ENCODE results near the gene FLNB. TPM values are rescaled to one million over a fixed set of nuclear protein-coding genes. Genes with fewer than 3 reads are reported as not detected.
A peak's percentile ranks its signal among the peaks of the same experiment; 100 is the strongest.

The FLNB gene
- total RNA-seq, 1 donor from 2014 or later = 676 TPM

DNA sequence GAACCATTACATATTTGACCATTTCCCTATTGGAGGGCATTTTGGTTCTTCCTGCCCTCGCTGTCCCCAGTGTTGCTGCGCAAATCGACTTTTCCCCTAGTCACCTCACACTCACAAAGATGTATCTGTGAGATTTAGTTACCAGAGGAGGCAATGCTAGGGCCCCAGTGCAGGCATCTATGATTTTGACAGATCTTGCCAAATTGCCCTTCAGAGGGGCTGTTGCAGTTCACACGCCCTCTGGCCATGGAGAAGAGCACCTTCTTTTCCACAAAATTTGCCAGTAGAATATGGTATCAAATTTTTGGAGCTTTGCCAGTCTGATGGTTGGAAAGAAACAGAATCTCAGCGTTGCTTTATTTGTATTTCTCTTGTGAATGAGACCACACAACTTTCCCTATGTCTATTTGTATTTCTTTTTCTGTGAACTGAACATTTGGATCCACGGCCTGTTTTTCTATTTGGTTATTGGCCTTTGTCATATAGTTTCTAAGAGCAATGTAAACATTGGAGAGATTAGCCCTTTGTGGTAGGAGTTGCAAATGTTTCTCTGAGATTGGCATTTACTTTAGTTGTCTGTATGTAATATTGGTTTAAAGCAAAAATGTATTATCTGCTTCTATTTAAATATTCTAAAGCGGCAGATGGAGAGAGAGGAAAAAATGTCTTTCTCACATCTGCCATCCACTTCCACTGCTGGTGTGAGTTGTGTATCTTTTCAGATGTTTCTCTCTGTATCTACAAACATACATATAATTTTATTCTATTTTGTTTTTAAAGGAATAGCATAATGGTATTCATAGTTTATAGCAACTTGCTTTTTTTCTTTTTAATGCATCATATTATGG, 136.5 kb downstream of the FLNB start:
- no peak for DNase-seq

DNA sequence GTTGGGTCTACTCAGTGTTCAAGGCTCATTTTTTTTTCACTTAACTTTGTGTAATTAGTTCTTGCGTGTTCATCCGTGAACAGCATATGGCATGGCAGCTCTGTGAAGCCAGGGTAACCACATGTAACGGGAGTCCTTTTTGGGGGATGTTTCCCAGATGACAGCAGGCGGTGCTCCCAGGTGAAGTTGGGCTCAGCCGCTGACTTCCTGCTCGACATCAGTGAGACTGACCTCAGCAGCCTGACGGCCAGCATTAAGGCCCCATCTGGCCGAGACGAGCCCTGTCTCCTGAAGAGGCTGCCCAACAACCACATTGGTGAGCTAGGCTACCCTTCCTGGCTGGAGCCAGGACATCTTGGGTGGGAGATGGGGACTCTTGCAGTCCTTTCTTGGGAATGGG, 139.8 kb downstream of the FLNB start:
- no peak for DNase-seq

DNA sequence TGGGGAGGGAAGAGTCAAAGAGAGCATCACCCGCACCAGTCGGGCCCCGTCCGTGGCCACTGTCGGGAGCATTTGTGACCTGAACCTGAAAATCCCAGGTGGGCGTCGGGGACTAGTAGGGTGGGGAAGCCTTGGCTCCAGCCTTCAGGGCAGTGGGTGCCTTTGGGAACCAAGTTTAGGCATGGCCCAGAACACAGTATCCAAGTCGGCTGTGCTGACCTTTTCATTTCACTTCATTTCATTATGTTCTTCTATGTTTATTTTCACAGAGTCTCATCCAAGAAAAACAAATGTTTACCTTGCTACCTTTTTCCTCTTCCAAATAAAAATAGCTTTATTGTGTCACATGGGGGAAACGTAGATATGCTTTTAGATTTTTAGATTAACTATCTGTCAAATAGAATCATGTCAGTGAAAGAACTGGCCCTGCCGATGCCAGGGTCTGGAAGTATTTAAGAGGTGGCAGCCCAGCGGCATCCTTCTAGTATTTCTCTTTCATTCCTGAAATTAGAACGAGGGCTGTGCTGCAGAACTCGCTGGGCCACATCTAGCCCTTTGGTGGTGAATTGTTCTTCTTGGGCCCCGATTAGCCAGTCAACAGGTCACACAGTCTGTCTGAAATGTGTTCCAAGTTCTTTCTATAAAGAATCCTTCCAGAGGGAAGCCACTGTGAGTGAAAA, 142.0 kb downstream of the FLNB start:
- DNase-seq = no peak

DNA sequence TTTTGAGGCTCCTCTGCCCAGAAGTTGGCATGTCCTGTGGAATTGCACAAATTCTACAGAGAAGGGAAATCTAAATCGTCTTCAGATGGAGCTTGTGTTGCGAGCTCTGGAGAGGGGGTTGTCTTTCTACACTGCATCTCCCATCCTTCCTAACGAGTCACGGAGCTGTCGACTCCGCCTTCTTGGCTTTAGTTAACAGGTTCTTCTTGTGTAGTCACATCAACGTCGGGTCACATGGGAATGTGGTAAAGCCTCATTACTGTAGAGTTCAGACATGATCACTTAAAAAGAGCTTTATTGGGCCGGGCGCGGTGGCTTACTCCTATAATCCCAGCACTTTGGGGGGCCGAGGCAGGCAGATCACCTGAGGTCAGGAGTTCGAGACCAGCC, 142.6 kb downstream of the FLNB start:
- DNase-seq = no peak

DNA sequence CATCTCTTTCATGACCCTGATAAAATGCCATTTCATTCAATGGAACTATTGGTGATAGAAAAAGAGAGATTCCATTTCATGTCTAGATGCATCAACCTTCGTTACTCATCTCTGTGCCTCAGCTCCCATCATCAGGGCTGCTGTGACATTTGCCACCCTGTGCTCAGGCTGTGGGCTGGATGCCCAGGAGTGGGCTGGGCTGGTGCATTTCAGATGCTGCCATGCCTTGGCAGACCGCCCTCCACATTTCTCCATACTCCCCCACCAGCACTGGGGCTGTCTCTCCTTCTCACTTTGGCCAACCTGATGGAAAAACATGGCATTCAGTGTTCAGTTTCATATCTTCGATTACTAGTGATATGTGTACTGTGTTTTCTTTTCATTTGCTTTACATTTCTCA, 143.4 kb downstream of the FLNB start:
- no peak for DNase-seq

DNA sequence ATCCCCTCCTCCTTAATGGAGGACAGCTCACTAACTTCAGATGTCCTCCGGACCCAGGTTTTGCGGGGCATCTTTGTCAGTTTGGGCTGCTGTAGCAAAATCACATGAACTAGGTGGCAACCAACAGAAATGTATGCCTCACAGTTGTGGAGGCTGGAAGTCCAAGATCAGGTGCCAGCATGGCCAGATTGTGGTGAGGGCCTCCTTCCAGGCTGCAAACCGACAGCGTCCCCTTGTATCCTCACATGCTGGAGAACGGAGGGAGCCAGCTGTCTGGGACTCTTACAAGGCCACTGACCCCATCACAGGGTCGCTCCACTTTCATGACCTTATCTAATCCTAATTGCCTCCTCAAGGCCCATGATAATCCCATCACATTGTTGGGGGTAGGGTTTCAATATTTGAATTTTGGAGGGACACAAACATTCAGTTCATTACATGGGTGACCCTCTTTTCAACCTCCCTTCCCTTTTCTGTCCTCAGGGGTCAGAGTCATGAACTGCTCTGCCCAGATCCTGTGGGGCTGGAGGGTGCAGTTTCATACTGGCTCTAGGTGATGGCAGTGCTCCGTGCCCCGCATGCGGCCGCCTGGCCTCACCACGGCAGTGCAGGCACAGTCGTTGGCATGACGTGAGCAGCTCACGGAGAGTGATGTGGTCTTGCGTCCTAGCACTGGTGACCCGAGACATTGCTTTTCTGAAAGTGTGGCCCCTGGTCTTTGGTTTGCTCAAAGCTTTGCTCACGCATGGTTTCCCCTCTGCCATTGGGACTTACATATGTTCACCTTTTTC, 144.2 kb downstream of the FLNB start:
- DNase-seq = no peak

DNA sequence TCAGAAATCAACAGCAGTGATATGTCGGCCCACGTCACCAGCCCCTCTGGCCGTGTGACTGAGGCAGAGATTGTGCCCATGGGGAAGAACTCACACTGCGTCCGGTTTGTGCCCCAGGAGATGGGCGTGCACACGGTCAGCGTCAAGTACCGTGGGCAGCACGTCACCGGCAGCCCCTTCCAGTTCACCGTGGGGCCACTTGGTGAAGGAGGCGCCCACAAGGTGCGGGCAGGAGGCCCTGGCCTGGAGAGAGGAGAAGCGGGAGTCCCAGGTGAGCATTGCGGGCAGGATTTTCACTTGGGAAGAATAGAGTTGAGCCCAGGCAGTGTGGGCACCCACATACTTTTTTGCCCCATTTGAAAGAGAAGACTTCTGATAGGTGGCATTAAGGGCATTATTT, 145.1 kb downstream of the FLNB start:
- DNase-seq = no peak

DNA sequence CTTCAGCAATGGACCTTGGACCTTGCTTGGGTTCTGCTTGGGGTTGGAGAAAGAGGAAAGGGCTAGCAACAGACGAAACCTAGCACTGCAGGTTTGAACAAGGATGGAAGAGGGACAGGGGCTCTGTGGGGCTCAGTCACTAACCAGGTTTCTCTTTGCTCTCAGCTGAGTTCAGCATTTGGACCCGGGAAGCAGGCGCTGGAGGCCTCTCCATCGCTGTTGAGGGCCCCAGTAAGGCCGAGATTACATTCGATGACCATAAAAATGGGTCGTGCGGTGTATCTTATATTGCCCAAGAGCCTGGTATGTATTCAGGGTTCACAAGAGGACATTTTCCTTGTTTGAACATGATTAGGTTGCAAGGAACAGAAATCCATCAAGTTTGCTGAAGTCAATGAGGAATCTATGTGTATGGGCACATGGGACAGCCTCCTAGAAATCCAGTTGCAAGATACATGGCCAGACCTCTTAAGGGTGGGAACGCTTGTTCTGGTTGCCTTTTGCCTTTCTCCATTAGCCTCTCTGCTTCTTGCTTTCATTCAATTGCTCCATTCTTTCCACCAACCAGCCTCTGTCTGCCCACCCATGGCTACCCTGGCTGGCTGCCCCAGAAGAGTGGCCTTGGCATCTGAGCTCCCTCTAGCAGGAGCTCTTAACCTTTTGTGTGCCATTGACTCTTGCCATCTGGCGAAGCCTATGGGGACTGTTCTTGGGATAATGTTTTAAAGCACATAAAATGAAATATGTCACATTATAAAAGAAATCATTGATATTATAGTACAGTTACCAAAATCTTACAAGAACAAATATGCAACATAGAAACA, 146.6 kb downstream of the FLNB start:
- no peak for DNase-seq

DNA sequence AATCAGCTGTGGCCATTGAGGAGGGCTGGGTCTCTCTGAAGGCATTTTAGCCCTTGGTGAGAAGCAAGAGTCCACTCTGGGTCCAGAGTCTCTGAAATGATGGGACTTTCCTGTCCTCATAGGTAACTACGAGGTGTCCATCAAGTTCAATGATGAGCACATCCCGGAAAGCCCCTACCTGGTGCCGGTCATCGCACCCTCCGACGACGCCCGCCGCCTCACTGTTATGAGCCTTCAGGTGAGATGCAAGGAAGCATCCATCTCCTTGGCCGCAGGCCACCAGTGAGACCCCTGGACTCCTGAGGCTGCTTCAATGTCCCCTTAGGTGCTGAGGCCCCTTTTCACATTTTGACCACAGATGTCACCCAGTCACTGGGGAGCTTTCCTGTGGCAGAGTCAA, 147.6 kb downstream of the FLNB start:
- DNase-seq = no peak

DNA sequence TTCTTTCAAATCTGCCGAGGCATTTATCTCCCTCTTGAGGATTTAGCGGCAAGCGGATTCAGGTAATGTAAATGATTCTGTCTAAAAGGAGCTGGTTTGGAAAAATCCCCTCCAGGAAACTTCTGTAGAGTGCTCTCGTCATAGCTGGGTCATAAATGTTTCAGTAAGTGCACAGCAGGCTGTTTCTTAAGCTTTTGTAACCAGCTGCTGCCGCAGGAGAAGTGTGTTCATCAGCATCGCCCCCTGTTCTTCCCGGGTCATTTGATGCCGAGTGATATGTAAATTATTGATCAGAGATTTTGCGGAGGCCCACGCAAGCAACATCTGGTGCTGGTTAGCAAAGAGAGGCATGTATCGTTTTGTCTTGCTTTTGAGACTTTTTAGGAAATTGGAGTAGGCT, 149.5 kb downstream of the FLNB start:
- DNase-seq = no peak

DNA sequence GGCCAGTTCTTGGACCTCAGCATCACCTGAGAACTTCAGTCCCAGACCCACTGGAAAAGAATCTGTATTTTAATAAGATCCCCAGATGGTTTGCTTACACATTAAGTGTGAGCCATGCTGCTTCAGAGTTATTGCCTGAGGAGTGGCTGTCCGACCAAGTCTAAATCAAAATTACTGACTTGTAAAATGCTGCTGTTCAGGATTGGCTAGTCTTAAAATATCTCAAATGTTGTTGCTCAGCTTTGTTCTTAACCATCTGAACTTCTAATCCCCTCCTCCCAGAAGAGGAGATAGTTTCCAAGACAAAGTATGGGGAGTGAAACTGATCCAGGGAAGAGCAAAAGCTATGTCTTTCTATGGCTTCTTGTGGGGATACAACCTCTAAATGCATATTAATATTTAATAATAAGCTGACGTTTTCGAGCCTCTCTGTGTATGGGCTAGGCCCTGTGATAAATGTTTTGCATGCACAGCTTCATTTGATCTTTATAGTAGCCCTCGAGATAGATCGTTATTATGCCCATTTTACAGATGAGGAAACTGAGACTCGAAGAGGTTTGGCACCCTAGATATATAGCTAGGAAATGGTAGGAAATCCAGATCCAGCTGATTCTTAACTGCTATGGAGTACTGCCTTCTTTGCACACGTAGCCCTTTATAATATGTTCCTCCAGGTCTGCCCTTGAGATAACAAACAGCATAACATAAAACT, 150.4 kb downstream of the FLNB start:
- DNase-seq = no peak

DNA sequence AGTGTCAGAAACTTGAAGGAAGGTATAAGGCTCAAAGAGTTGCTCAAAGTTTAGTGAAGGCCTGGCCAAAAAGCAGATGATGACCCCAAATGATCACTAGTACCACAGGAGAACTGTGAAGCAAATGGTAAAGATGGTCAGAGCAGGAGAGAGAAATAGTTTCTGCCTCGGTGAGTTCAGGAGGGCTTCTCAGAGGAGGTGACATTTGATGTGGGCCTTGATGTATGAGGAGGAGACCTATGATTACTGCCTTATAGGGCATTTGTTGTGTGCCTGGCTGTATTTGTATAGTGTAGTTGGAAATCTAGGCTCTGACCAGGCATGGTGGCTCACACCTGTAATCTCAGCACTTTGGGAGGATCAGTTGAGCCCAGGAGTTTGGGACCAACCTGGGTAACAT, 152.2 kb downstream of the FLNB start:
- DNase-seq = no peak

DNA sequence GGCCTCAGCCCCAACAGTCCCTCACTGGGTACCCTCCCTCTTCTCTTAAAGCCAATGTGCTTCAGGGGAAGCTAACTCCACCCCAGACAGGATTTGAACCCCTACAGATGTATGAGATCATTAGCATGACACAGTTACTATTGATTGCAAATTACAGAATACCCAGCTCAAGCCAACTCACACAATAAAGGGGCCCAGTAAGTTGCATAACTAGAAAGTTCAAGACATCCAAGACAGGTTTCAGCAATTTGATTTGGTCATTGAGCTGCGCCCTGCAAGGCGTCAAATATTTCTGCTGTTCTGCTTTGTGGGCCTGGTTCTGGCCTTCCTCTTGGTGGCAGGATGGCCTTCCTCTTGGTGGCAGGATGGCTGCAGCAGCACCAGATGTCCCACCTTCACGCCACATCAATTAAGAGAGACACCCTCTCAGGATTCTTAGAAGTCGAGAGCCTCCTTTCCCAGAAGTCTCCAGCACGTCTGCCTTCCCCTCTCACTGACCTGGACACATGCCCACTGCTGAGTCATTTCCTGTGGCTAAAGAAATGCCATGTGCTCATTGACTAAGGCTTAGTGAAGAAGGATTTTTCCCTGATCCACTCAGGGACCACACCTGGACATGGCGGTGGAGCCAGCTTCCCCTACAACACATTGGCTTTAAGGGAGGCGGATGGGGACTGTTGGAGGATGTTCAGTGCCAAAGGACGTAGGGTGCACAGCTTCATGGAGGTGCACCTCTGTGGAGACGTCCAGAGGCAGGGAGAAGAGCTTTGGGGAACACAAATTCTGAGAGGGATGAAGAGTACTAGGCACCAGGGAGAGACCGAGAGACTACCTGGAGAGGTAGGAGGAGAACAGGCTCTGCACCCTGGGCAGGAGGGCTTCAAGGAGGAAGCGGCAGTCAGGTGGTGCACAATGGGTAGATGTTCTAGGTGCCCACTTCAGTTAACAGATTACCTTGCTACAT, 153.5 kb downstream of the FLNB start:
- DNase-seq = peak; percentile 97

DNA sequence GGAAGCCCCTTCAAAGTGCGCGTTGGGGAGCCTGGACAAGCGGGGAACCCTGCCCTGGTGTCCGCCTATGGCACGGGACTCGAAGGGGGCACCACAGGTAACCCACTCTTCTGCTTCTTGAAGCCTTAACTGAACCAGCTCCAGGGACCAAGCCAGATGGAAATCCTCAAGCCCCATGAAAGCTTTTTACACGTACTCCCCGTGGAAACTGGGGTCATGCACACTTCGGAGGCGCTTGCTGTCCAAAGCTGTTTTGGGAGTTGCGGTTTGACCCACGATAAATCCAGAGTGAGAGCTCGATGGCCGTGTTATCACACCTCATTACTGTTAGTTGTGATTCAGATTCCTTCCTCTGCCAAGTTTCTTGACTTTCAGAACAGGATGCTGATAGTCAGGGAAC, 155.0 kb downstream of the FLNB start:
- peak; percentile 45 for DNase-seq

DNA sequence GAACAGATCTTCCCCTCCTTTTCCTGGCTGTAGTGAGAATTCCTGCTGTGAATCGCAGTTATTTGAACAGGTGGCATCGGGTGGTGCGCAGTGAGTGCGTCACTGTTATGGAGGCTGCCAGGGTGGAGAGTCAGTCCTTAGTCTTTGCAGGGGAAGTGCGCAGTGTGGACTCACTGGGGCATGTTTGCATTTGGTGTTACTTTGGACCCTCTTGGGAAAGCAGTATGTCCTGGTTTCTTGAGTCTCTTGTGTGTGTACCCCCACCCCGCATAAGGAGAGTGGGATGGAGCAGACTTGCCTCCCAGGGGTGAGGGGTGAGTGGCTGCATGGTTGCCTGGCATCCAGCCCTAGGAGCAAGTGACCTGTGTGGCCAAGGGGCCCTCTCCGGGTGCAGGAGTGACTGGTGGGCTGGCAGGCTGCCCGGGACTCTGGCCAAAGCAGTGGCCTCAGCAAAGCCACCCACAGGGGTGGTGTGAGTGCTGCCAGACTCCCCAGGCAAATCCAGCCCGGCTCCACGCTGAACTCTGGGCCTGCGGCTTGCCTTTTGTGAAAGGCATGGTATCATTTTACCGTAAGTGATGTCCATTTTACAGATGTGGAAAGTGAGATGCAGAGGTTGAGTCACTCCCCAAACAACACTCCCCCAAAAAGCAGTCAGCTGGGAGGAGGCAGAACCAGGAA, 156.1 kb downstream of the FLNB start:
- DNase-seq = peak; percentile 54

DNA sequence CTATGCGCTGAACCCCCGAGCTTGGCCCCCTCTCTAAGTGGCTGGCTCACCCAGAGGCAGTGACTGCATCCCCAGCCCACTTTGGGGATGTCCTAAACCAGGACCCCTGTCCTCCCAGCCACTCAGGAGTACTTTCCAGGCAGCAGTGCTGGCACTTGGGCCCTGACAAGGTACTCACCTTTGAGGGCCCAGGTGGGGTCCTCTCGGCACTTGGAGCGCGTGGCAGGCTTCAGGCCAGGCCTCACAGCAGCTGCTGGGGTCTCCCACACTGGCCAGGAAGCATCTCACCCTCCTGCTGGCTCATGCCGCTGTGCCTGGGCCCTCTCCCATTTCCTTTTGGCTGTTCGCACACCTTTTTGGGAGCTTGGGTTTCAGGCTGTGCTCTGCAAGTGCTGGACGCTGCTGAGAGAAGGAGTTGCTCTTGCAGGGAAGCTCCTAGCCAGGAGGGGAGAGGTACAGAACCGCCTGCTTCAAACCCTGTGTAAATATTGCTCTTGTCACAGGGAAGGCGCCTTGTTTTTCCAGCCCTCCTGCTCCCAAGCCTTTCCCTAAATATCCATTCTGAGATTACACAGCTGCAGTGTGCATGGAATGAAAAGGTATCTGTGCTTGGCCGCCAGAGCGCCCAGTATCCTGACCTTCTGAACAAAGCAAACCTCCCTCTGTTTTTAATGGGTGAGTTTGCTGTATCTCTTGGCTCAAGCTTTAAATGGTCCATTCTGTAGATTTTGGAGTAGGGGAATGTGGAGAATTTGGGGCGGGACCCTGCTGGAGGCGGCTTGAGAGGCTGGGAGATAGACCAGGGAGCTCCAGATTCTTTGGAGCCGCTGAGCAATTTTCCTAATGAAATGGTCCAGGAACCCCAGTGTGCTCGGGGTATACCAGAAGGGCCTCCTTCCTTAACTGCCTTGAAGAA, 156.9 kb downstream of the FLNB start:
- DNase-seq = no peak

DNA sequence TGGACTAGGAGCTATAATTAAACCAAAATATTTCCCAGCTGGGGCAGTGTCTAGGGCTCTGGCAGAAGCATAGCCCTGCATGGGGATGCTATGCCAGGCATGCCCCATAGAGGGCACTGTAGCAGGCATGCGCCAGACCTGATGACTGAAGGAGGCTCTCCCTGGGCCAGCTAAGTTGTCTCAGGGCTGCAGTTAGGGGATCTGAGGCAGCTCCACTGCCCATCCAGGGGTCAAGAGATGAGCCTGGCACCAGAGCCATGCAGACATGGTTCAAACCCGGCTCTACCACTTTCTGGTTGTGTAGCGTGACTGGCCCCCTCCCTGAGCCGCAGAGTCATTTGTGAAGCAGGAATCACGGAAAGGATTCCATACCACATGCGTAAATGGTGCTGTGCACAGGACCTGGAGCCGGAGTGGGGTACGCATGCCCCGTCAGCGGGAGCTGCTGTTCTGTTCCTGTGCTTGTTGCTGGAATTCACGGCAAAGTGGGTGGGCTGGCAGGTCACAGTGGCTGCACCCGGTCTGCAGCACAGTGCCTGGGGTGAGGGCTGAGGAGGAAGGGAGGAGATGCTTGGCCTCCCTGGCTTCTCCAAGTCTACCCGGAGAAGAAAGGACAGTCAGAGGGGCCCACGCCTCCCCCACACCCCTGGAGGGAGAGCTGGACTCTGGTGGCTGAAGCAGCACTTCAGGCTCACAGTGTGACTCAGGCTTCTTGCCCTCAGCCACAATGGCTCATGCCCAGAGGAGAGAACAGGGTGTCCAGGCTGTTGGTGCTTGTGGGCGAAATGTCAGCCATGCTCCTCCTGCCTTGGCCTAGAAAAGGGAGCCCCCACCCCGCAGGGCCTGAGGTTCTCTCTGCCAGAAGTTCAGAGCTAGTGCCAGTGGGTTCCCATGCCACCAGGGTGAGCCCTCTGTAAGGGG, 159.5 kb downstream of the FLNB start:
- DNase-seq = peak; percentile 79

DNA sequence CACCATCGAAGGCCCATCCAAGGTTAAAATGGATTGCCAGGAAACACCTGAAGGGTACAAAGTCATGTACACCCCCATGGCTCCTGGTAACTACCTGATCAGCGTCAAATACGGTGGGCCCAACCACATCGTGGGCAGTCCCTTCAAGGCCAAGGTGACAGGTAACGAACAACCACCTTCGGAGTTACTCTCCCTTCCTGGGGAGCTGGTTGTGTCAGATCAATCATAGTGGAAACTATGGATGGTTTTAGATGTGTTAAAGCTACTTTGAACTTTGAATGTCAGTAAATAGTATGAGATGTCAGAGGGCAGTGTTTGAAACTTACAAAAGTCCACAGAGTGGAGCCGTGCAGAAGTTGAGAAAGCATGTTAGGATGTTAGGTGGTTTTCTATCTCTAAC, 160.3 kb downstream of the FLNB start:
- DNase-seq = no peak

All from dermis blood vessel endothelial cell (primary cell).